RWPE1 (cell line): ENCODE data around the gene NATD1.
A peak's percentile ranks its signal among the peaks of the same experiment; 100 is the strongest.

Source experiments
- CTCF ChIA-PET: fragments of 350-600 bp; sonication (Branson Sonifier 250); formaldehyde crosslinking; extraction: SDS; loops from one replicate; lab custom pipeline; 2021; lab: Yijun Ruan, JAX
- POLR2A ChIA-PET: fragments of 400-600 bp; formaldehyde crosslinking; extraction: SDS; loops from one replicate; lab custom pipeline; 2020; ENCODE audit warnings: antibody characterized with exemption; ENCODE audit not compliant: low non-redundant PET; lab: Yijun Ruan, JAX
- DNase-seq: peaks from one replicate; pipeline ENCODE4 v3.0.0; 2012; ENCODE audit warnings: low spot score
- H3K27ac ChIP-seq: fragments of 450-650 bp; 2 replicates; pipeline ENCODE4 v1.5.1; 2017
- TF ChIP-seq, protein P1 (sequence below): fragments of 450-650 bp; conservative IDR thresholded peaks from 2 replicates; pipeline ENCODE4 v1.5.1; 2017; ENCODE audit warnings: low read depth, mild to moderate bottlenecking

The NATD1 gene

DNA sequence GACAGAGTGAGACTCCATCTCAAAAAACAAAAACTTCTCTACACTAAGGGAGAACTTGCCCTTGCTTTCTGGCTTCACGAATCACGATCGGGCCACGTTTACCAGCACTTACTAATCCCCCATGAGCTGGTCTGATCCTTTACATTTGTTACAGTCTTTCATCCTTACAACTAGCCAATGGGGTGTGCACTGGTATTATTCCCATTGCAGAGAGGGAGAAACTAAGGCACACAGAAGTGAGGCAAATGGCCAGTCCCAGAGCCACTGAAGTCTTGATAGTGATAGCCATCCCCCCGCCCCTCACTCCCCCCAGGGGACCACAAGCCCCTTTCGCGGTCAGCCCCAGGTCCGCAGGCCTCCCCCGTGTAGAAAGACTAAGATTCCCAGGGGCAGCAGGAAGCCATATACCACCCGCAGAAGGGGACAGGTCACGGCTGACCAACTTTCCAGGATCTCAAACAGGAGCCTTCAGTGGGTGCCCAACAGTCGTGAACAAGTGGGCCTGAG is 868 bp downstream of the NATD1 start:
- no peak for DNase-seq
- CTCF ChIA-PET = no interaction called here
- TF ChIP-seq, protein P1, sequence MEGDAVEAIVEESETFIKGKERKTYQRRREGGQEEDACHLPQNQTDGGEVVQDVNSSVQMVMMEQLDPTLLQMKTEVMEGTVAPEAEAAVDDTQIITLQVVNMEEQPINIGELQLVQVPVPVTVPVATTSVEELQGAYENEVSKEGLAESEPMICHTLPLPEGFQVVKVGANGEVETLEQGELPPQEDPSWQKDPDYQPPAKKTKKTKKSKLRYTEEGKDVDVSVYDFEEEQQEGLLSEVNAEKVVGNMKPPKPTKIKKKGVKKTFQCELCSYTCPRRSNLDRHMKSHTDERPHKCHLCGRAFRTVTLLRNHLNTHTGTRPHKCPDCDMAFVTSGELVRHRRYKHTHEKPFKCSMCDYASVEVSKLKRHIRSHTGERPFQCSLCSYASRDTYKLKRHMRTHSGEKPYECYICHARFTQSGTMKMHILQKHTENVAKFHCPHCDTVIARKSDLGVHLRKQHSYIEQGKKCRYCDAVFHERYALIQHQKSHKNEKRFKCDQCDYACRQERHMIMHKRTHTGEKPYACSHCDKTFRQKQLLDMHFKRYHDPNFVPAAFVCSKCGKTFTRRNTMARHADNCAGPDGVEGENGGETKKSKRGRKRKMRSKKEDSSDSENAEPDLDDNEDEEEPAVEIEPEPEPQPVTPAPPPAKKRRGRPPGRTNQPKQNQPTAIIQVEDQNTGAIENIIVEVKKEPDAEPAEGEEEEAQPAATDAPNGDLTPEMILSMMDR = no peak
- peak overlapping the region; percentile 52 for H3K27ac ChIP-seq
- POLR2A ChIA-PET = no interaction called here

DNA sequence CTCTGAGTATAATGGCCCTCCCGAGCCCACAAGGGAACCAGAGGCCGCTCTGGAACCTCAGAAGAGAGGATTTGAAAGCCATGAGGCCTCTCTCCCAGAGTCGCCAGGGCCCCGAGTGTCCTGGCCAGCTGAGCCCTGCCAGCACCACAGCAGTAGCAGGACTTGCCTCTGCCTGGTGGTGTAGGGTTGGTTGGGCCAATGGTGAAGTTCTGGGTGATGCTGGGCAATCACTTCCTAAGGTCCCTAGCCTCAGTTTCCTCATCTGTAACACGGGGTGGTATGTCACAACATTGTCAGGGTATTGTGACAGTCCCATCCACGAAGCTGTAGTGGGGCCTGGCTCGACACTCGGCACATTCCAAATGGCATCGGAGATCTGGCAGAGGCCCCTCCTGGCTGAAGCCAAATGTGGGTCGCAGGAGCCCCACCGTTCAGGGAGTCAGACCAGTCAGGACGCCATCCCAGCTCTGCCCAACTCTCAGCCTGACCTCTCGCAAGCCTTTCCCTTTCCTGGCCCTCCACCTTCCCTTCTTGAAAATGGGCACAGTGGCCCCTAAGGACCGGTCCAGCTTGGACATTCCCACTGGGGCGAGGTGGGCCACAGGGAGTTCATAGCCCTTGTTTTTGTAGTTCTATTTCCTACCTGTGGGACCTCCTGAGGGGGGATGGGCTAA is 1.7 kb downstream of the NATD1 start:
- CTCF ChIA-PET = interaction anchor here (0.5 to 1.1 kb wide), 2 partner anchors 11 to 28 kb away, joined by 3 to 5 read pairs; no protein-coding TSS in a partner anchor
- no peak for DNase-seq
- H3K27ac ChIP-seq = 0 out of 2 replicates have a peak overlapping the region, but pooled peaks have one; percentile 13
- TF ChIP-seq, protein P1 = no peak
- POLR2A ChIA-PET = no interaction called here

DNA sequence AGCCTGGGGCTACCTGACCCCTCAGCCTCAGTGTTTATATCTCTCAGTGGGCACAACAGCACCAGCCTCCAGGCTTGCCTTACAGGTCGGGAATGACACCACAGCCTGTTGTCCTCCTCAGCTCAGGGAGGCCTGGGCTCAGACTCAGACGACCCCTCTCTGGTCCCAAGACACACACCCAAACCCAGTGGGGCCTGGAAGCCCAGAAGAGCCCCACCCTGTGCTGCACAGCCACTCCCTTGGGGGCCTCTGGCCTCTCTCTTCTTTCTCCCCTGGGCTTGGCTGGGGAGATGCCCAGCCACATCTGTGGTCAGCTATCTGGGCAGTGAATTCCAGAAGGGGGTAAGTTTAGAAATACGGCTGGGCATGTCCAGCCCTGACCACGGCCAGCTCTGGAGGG is 2.4 kb downstream of the NATD1 start:
- DNase-seq = no peak
- TF ChIP-seq, protein P1 = no peak
- 0 out of 2 replicates have a peak overlapping the region, but pooled peaks have one; percentile 13 for H3K27ac ChIP-seq
- ChIA-PET POLR2A (interaction anchor here (0.6 kb wide), 1 partner anchor 151 kb away, joined by 5 read pairs; no protein-coding TSS in a partner anchor), CTCF (interaction anchor here (0.5 to 1.1 kb wide), 2 partner anchors 11 to 29 kb away, joined by 3 to 5 read pairs; no protein-coding TSS in a partner anchor)

DNA sequence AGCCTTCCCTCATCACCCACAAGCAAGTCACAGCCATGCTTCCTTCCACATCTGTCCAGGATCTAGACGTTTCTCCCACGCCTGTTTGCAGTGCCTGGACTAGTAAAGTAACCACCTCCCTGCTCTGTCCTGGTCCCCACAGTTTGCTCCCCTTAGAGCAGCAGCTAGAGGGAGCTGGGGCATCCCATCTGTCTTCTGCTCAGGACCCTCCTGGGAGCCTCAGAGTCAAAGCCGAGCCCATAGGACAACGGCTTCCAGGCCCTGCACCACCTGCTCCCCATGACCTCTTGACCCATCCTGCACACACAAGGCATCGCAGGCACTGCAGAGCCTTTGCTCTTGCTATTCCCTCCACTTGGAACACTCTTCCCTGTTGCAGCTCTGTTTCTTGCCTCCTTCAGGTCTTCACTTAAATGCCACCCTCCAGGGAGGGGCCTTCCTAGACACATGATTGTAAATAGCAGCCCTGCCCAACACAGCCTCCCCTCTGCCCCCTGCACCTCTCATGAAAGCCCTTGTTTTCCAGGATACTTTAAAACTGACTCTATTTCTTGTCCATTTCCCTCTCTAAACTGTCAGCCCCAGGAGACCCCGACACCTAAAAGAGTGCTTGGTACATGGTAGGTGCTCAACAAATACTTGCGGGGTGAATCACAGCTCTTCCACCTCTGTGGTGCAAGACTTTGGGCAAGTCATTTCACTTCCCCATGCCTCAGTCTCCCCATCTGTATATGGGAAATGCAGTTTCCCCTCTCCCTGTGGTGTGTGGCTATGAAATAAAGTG is 3.1 kb downstream of the NATD1 start:
- no peak for DNase-seq
- 0 out of 2 replicates have a peak overlapping the region, but pooled peaks have one; percentile 13 for H3K27ac ChIP-seq
- POLR2A ChIA-PET = interaction anchor here (0.6 kb wide), 1 partner anchor 151 kb away, joined by 5 read pairs; no protein-coding TSS in a partner anchor
- CTCF ChIA-PET = interaction anchor here (0.5 to 1.1 kb wide), 3 partner anchors 22 to 261 kb away, joined by 3 to 5 read pairs (median 3); no protein-coding TSS in a partner anchor
- TF ChIP-seq, protein P1 = no peak

DNA sequence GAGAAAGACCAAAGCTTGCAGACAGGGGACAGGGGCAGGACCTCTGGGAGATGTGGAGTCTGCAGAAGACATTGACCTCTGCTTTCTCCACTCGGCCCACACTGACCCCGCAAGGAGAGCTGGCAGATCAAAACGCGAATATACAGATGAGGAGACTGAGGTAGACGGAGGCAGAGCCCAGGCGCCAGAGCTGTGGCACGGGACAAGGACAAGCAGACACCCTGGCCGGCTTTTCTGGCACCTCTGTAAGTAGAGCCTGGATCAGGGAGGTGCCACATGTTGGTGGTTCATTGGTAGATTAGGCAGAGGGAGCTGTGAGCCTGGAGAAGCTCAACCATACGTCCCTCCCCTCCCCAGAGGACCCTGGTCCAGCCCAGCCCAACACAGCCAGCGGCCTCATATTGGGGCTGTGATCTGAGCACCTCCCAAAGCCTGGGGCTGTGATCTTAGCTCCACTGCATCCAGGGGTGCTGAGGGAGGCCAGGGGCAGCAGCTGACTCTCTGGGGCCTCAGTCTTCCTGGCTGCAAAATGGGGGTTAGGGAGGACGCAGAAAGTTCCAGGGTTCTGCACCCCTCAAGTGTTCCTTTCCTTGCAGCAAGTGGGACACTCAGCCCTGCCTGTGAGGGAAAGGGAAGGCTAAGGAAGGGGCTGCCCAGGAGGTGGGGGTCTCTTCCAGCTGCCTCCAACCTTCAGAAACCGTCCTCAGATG is 4.0 kb downstream of the NATD1 start:
- ChIA-PET CTCF (interaction anchor here (0.5 kb wide), 1 partner anchor 262 kb away, joined by 3 read pairs; no protein-coding TSS in a partner anchor), POLR2A (no interaction called here)
- DNase-seq = no peak
- H3K27ac ChIP-seq = no peak overlapping the region
- TF ChIP-seq, protein P1 = no peak
